Measurements from ENCODE around the gene HES3.

The HES3 gene

DNA sequence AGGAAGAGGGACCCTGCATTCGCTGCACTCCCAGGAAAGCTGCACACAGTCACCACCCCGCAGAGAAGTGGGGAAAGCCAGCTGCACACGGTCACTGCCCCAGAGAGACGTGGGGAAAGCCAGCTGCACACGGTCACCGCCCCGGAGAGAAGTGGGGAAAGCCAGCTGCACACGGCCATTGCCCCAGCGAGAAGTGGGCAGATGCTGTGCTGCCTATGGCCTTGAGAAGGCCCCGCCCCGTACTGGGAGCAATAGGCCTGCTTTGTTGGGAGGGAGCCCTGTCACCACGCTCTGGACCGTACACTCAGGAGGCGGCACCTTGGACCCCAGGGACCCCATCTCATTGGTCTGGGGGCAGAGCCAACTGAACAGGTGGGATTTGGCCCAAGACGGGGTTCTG is 21.2 kb downstream of the HES3 start:
- no peak for DNase-seq

DNA sequence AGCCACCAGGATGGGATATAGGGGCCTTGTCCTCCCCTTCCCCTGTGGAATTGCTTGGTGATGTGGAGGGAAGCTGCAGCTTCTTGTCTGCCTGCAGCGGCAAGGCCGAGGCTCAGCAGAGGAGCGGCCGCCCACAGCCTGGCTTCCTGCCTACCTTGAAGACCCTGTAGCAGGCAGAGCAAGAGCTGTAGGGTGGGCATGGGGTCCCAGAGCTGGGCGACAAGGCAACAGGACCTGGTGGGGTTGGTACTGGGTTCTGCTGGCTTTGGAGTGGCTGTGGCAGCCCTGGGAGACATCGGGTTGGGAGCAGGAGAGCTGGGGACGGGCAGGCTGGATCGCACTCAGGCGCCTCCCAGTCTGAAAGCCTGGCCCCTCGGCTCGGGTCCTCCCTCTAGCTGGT is 22.7 kb downstream of the HES3 start:
- DNase-seq, result no peak

DNA sequence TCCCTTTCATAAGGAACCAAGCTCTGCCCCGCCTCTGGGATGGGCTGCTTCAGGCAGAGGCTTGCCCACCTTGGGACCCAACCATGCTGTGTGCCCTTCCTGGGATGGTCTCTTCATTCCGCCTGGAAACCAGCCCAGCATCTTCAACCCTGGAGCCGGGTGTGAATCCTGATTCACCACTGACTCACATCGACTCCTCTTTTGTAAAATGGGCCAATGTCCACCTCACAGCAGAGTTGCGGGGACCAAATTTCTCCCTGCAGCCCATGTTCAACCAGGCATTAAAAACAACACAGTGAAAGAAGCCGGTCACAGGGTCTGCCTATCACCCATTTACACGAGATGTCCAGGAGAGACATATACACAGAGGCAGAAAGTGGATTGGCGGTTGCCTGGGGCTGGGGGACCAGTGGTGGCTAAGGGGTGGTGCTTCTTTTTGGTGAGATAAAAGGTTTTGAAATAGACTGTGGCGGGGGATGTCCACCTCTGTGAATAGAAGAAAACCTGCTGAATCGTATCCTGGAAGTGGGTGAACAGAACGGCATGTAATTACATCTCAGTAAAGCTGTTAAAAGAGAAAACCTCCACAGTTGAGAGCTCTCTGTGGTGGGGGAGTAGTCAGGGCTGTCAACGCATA is 23.8 kb downstream of the HES3 start:
- DNase-seq, result no peak

GRCh38 chr1:6268415-6268814 is 24.4 kb downstream of the HES3 start:
- no peak for DNase-seq

DNA sequence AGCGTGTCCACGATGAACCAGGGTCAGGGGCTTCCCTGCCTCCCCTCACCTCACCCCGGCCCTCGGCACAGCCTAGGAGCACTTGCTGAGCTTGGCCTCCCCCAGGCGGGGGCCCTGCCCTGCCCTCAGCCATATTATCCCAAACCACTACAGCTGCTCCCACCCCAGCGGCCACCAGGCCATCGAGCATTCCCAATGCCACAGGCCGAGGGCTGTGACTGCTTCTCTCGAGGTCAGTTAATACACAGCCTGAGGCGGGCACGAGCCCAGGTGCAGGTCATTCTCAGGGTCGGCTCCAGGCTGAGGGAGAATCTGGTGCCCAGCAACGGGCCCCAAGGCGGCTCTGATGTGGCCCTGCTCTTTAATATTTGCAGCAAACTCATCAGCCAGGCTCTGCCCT is 25.3 kb downstream of the HES3 start:
- DNase-seq, result no peak

DNA sequence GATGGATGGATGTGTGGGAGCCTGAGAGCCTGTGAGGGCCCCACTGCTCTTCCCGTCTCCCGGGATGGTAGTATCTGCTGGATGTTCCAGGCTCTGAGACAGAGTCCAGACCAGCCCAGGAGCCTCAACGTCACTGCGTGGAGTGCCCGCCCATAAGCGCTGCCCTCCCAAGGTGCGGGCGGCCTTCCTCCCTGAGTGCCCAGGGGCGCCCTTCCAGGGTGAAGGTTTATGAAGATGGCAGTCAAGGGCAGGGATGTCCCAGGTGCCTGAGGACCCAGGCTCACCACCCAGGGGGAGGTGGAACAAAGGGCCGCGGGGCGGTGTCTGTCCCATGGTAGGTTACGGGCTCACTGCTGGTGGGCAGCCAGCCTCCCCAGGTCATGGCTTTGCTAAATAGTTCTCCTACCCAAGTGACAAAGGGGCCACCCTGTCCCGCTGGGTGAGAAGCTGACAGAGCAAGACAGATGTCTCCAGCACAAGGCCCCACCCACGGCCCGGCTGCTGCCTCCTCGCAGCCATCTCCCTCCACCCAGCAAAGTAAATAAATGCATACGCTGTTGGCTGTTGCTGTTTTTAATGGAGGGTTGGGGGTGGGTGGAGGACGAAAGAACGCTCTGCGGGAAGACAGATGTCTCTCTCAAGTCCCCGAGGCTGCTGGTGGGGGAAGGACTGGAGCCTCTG is 25.9 kb downstream of the HES3 start:
- no peak for DNase-seq

GRCh38 chr1:6270401-6270800 is 26.4 kb downstream of the HES3 start:
- DNase-seq, result no peak

DNA sequence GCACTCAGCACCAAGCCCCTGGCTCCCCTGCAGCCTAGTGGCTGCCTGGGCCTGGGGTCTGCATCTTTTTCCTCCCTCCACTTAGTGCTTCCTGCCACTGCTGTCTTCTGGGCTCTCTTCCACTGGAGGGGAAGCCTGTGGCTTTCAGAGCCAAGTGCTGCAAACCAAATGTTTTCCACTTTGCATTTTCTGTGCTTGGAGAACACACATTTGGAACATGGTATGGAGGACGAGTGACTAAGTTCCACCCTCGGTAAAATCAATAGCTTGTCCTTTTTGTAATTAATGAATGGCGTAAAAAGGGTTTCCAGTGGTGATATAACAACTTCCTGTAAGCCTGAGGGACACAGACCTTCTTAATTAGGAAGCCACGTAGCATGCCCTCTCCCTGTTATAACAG is 27.0 kb downstream of the HES3 start:
- DNase-seq, result no peak

- DNase-seq, result no peak
Measured at GRCh38 chr1:6271554-6271953, 27.6 kb downstream of the HES3 start.

GRCh38 chr1:6272452-6272851 is 28.5 kb downstream of the HES3 start:
- DNase-seq, result no peak

DNA sequence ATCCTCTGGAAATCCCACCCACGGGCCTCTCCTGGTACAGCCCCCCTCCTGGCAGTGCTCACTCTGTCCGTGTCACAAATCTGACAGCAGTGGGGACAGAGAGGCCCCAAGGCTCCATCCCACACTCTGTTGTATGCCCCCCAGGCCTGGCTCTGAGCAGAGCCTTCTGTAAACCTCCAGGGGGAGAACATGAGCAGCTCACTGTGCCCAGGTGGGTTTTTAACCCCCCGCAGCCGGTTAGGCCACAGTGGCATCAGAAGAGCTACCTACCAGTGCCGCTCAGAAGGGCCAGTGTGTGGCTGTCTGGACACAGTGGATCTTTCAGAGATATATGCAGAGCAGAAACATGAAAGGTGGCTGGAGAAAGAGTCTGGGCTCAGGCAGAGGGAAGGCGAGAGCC is 28.9 kb downstream of the HES3 start:
- DNase-seq, result no peak

GRCh38 chr1:6273380-6273891 is 29.5 kb downstream of the HES3 start:
- no peak for DNase-seq

- no peak for DNase-seq
Measured at GRCh38 chr1:6274102-6274501, 30.1 kb downstream of the HES3 start.

DNA sequence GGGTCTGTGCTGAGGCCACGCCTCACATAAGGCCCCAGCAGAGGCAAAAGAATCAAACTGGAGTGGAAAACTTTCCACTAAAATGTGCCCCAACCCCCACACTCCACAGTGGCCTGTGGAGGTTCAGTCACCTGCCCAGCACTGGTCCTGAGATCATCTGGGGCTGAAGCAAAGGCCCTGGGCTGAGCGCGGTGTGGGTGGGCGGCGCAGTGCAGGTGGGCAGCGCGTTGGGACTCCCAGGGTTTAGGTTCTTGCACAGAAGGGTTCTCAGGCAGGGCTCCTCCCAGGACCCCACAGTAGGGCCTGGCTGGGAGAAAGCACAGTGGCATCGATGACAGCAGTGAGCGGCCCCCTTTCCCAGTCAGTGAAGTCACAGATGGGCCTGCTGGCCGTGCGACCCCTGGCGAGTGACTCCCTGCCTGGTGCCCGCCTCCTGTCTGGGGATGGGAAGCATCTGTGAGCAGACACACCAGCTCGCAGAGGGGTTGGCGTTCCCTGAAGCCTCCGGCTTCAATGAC is 30.7 kb downstream of the HES3 start:
- no peak for DNase-seq

GRCh38 chr1:6275826-6276782 is 32.1 kb downstream of the HES3 start:
- DNase-seq, result no peak

GRCh38 chr1:6276811-6277555 is 33.0 kb downstream of the HES3 start:
- no peak for DNase-seq

- DNase-seq, result no peak
Measured at GRCh38 chr1:6278263-6278662, 34.3 kb downstream of the HES3 start.

- no peak for DNase-seq
Measured at GRCh38 chr1:6279066-6279465, 35.1 kb downstream of the HES3 start.

DNA sequence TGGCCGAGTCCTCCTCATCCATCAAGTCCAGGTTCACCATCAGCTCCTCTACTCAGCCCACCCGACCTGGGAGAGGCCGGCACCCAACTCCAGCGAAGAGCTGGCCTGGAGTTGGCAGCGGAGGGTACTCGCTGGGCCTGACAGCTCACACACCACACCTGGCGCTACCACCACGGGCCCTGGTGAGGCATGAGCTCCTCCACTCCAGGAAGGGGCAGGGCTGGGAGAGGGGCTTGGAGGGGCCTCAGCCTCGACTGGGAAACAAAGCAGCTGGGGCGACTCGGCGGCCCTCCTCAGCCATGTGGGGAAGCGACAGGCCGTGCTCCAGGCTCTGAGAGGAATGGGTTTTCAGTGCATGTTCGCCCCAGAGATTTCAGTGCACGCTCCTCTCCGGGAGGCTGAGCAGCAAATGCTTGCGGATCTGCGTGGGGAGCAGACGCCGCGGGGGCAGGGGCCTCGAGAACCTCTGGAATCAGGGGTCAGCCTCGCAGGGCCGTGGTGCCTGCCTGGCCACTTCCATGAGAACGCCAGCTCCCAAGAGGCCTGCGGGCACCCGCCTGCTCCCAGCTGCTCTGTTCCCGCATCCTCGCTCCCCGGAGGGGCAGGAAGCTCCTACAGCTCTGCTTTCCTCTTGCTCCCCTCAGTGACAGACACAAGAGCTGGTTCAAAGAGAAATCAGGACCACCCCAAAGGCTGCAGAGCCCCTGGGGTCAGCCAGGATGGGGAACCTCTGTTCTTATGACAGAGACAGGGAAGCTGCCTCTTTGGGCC is 35.8 kb downstream of the HES3 start:
- DNase-seq, result no peak

DNA sequence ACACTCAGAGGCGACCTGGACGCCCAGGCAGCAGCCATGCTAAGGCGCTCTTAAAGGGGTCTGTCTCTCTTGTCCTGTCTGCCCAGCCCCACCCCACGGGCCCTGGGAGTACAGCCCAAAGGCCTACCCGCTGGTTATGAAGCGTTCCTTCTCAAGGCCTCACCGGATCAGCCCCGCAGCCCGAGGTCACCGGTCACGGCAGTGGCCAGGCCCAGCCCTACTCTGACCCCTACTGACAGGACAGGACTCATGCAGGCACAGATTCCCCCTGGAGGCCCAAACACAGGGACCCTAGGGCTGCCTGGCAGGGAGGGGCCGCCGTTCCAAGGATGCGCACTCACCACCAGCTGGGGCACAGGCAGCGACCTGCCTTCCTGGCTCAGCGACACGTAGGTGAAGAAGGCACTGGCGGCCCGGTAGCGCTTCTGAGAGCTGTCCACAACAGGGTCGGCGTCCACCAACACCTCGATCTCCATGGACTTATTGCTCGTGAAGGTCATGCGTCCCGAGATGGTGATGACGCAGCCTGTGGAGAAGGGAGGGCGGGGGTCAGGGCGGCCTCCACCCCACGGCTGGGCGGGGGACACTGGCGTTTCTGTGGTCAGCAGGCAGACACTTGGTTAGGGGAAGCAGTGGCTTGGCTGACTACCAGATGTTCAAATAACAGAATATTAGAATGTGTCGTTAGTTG is 36.9 kb downstream of the HES3 start:
- DNase-seq, result no peak
